HPDE6-E6E7 (cell line): ENCODE data around the gene PANX2.

Experiments
- DNase-seq: peaks from one replicate; pipeline ENCODE4 v3.0.0; 2011; ENCODE audit warnings: missing footprints; ENCODE audit errors: extremely low spot score

PANX2 gene

DNA sequence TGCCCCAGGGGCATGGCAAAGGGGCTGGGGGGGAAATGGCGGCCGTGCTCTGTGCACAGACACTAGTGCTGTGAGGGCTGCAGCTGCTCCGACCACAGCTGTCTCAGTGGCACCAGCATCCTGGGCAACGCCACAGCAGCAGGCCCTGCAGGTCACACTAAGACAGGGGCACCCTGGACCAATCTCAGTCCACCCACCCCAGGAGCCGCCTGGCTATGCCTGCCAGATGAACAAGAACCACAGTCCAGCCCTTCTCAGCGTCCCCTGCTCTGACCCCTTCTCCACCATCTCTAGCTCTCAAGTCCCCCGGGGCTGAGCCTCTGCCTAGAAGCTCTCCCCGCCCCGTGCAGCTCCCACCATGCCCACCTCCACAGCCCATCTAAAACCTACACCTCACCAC lies 57.8 kb downstream of the PANX2 start:
- DNase-seq = no peak

DNA sequence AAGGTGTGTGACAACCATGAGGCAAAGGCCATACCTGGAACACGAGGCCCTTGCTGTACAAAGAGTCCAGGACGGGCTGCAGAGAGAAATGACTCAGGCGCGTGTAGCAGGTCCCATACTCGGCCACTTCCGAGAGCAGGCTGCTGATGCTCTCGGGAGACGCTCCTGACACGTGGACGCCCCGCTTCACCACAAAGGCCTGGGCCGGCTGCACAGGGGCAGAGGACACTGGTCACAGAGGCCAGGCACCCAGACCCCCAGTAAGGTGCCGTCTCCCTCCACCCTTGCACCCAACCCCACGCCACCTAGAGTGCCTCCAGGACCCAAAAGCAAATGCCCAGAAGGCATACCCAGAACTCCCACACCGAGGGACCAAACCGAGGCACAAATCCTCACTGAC lies 58.8 kb downstream of the PANX2 start:
- DNase-seq = no peak
